NCI-H82 (cell line): ENCODE measurements around the gene TJP1.
"Not testable (repeated sequence)": the region's sequence is repeated elsewhere in the genome, so short reads cannot be mapped to it uniquely, and the experiment has no call there.

Experiments used
- DNase-seq: peaks from one replicate; lab custom pipeline; 2025; lab: John Stamatoyannopoulos, UW

The TJP1 gene

GRCh38 chr15:29700296-29700695, 122.0 kb downstream of the TJP1 start:
- DNase-seq = no peak

- peak; percentile 90 for DNase-seq
These were observed 122.5 kb downstream of the TJP1 start for GRCh38 chr15:29699791-29700190.

DNA sequence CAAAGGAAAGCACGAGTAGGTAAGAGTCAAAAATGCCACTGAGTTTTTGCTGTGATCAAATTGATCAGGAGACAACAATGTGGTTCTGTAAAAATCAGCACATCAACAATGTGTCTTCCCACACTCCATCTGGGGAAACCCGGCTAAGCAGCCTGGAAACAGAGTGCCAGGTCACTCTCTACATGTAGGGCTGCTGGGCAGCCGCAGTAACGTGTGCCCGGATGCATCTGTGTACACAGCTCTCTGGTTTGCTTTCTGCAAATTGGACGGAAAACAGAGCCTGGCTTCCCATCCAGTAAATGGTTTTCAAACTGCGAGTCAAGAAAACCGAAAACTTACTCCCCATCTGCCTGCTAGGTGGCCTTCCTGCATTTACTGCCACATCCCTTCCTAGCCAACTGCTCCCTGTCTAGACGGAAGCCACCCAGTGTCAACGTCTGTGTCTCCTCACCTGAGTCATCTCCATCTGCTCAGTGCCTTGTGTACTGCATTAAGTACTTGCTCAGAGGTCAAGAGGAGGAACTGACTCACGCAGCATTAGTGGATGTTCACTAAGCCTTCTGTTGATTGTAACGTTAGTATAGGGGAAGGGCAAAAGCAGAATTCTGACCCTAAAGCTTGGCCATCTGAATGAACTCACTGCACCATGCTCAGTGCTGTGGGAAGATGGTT, 124.1 kb downstream of the TJP1 start:
- peak; percentile 93 for DNase-seq

- DNase-seq = no peak
These were observed 125.1 kb downstream of the TJP1 start for GRCh38 chr15:29696950-29697738.

GRCh38 chr15:29696506-29696905, 125.8 kb downstream of the TJP1 start:
- not testable (repeated sequence) for DNase-seq

DNA sequence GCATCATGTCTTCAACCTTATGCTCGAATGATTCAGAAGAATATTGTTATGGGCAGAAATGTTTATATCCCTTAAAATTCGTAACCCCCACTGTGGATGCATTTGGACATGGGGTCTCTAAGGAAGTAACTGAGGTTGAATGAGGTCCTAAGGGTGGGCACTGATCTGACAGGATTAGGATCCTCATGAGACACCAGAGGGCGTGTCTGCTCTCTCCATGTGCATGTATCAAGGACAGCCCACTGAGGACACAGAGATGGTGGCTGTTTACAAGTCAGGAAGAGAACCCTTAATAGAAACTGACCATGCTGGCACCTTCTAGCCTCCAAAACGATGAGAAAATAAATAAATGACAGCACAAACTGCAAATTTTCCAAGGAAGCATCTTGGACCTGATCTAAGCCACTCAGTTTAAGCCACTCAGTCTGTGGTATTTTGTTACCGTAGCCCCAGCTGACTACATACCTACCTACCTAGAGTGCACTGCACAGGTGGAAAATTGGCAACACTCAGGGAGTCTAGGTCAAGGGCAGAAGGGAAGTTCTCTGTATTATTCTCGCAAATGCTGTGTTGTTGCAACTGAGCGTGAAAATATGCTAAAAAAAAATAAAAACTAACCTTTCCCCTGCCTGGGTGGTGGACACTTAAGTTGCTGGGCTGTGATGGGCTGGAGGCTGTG, 126.6 kb downstream of the TJP1 start:
- DNase-seq = peak; percentile 76

DNA sequence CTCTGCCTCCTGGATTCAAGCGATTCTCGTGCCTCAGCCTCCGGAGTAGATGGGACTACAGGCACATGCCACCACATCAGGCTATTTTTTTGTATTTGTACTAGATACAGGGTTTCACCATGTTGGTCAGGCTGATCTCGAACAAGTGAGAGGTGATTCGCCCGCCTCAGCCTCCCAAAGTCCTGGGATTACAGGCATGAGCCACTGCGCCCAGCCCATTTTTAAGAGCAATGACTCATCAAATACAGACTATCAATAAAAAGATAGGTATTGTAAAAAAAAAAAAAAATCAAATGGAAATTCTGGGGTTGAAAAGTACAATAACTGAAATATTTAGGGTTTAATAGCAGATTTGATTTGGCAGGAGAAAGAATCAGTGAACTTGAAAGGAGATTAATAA, 129.0 kb downstream of the TJP1 start:
- no peak for DNase-seq

- DNase-seq = peak; percentile 11
These were observed 129.7 kb downstream of the TJP1 start for GRCh38 chr15:29692527-29692926.

- DNase-seq = no peak
These were observed 131.3 kb downstream of the TJP1 start for GRCh38 chr15:29690765-29691475.

DNA sequence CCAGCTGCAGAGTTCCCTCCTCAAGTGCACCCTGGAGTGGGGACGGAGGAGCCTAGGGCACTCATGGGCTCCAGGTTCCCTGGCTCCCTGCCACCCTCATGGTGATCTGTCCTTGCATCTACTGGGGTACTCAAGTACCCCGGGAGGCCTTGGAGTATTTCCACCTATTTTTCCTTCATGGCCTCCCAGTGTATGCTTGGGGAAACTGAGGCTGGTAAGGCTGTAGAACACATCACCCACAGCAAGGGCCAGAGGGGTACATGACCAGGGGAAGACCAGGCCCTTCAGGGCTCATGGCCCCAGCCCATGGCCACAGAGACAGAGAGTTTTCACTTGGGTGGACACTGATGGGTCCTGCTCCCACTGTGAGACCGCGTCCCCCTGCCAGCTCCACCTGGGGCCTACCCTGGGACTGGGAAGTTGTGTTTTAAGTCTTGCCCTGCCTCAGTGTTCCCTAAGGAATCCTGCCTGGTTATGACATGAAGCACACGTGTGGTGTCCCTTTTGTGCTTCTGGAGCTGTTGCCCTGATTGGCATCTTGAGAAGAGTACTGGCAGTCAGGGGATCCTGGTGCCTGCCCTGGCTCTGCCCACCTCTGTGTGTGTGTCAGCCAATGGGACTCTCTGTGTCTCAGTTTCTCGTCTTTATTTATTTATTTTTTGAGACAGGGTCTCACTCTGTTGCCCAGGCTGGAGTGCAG, 132.8 kb downstream of the TJP1 start:
- no peak for DNase-seq

- no peak for DNase-seq
These were observed 133.6 kb downstream of the TJP1 start for GRCh38 chr15:29688506-29689286.

DNA sequence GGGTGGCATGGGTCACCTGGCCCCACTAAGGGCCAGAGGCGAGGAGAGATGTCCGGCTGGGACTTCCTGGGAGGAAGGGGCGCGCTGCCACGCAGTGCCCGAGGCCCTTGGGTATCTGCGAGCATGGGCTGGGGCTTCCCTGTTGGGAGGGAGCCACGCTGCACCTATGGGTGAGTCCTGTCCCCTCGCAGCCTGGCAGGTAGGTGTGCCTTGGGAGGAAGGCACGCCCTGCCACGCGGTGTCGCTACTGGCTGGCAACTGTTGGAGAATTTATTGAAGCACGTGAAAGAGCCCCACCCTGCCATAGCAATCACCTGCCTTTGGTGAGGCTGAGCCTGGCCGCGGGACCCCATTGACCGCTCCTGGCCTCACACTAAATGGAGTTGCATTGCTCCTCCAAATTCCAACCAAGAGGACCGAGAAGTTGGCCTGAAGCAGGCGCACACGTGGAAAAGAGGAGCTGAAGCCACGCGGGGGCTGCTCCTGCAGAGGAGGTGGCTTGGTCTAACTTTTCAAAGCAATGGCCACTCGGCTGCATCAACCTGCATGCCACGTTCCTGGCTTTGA, 134.2 kb downstream of the TJP1 start:
- no peak for DNase-seq

DNA sequence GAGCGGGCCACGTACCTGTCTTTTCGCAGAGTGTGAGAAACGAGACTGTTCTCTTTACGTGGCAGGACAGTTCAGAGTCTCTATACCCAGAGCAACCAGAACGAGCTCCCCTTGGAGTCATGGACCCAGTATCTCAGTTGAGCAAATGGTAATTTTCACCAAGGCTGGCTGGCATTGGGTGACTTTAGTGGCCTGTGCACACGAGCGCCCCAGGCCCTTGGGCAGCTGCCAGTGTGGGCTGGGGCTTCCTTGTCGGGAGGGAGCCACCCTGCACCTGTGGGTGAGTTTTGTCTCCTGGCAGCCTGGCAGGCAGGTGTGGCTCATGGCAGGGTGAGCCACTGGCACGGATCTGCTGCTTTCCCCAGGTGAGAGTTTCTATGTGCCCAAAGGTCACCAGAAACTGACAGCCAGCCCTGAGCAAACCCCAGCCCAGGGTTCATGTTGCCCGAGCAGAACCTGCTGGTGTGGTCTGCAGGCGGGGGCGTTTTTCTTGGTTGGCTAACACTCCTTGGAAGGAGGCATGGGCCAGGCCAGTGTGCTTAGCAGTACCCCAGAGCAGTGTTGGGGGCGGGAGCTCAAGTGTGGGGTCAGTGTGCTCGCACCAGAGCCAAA, 135.0 kb downstream of the TJP1 start:
- DNase-seq = no peak

DNA sequence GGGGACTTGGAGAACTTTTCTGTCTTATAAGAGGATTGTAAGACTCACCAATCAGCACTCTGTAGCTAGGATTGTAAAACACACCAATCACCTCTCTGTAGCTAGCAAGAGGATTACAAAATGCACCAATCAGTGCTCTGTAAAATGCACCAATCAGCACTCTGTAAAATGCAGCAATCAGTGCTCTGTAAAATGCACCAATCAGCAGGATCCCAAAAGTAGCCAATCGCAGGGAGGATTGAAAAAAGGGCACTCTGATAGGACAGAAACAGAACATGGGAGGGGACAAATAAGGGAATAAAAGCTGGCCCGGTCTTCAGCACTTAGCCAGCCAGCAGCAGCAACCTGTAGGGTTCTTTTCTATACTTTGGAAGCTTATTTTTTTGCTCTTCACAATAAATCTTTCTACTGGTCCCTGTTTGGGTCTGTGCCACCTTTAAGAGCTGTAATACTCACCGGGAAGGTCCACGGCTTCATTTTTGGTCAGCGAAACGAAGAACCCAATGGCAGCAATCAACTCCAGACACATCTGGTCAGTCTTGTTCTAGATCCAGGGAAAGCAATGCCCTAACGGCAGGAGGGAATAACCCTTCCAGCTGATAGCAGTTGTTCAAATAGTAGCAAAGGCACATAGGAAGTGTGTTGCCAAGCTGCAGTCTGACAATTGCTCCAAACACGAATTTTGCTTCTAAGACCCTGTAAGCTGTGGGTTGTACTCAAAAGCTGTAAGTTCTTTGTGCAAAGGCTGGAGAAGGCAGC, 135.6 kb downstream of the TJP1 start:
- no peak for DNase-seq

- no peak for DNase-seq
These were observed 136.2 kb downstream of the TJP1 start for GRCh38 chr15:29686079-29686425.

- no peak for DNase-seq
These were observed 136.9 kb downstream of the TJP1 start for GRCh38 chr15:29685156-29686078.

- DNase-seq = no peak
These were observed 139.5 kb downstream of the TJP1 start for GRCh38 chr15:29682781-29683180.

DNA sequence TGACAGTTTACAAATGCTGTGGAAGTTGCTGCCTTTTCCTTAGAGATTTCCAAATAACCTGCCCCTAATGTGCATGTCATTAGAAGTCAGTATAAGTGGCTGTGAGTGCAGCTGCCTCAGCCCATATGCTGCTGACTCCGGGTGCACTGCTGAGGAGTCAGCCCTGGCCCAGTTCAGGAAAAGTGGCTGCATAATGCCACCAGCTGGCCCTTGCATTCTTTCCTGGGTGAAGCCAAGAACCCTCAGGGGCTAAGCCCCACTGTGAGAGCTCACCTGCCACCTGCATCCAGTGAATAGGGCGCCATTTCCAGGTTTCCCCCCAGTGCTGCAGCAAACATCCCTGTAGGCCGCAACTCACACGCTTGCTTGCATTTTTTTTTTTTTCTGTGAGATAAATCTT, 139.9 kb downstream of the TJP1 start:
- DNase-seq = no peak
